WTC11 (cell line): ENCODE results near the gene CLEC3B. TPM values are rescaled to one million over a fixed set of nuclear protein-coding genes. Genes with fewer than 3 reads are reported as not detected.

Experiments used
- ATAC-seq: fragments of 200-7000 bp; cut with Tn5 transposase; 2 replicates; pipeline ENCODE4 v1.10.0; 2021; ENCODE audit warnings: mild to moderate bottlenecking, moderate library complexity
- CTCF ChIA-PET: fragments of 300-600 bp; sonication (Branson Sonifier 250); formaldehyde crosslinking; loops from one replicate; lab custom pipeline; 2021; ENCODE audit warnings: antibody characterized with exemption; lab: Charles Lee
- POLR2A ChIA-PET: fragments of 350-600 bp; sonication (Branson Sonifier 250); formaldehyde crosslinking; loops from one replicate; lab custom pipeline; 2021; ENCODE audit warnings: antibody characterized with exemption; lab: Charles Lee
- DNase-seq: peaks from one replicate; pipeline ENCODE4 v3.0.0; 2021; ENCODE audit warnings: low spot score
- H3K27ac Mint-ChIP-seq: 2 replicates; pipeline ENCODE4 v1.8.0; 2021; ENCODE audit warnings: mixed read lengths
- H3K27me3 Mint-ChIP-seq: 2 replicates; pipeline ENCODE4 v1.8.0; 2021; ENCODE audit warnings: low read depth, mild to moderate bottlenecking, moderate library complexity, mixed read lengths
- H3K36me3 Mint-ChIP-seq: 2 replicates; pipeline ENCODE4 v1.8.0; 2021; ENCODE audit warnings: mixed read lengths
- H3K4me1 Mint-ChIP-seq: 2 replicates; pipeline ENCODE4 v1.8.0; 2022; ENCODE audit warnings: mixed read lengths
- H3K4me3 Mint-ChIP-seq: 2 replicates; pipeline ENCODE4 v1.8.0; 2021; ENCODE audit warnings: mild to moderate bottlenecking, moderate library complexity, mixed read lengths
- H3K9me3 Mint-ChIP-seq: 2 replicates; pipeline ENCODE4 v1.8.0; 2021; ENCODE audit warnings: mixed read lengths
- AR ChIP-seq: fragments of 250-450 bp; sonication (Bioruptor Pico); IDR thresholded peaks from 2 replicates; pipeline ENCODE4 v1.9.0; 2021; ENCODE audit warnings: mild to moderate bottlenecking
- CDX4 ChIP-seq: fragments of 250-450 bp; sonication (Bioruptor Pico); IDR thresholded peaks from 2 replicates; pipeline ENCODE4 v1.9.0; 2021; ENCODE audit warnings: moderate library complexity, mild to moderate bottlenecking, inconsistent platforms, borderline replicate concordance
- EMX1 ChIP-seq: fragments of 250-450 bp; sonication (Bioruptor Pico); IDR thresholded peaks from 2 replicates; pipeline ENCODE4 v1.8.0; 2021; ENCODE audit warnings: mild to moderate bottlenecking
- ETV6 ChIP-seq: sonication (generic); formaldehyde crosslinking; IDR thresholded peaks from 2 replicates; pipeline ENCODE4 v1.8.1; 2022; ENCODE audit warnings: mild to moderate bottlenecking, missing genetic modification reagents
- IRF2 ChIP-seq: sonication (generic); formaldehyde crosslinking; IDR thresholded peaks from 2 replicates; pipeline ENCODE4 v1.8.0; 2022; ENCODE audit warnings: low read depth, missing genetic modification reagents, borderline replicate concordance
- JUN ChIP-seq: sonication (generic); formaldehyde crosslinking; IDR thresholded peaks from 2 replicates; pipeline ENCODE4 v1.8.0; 2023; ENCODE audit warnings: mild to moderate bottlenecking, missing genetic modification reagents
- MXD4 ChIP-seq: fragments of 250-450 bp; sonication (Bioruptor Pico); IDR thresholded peaks from 2 replicates; pipeline ENCODE4 v1.8.0; 2021; ENCODE audit warnings: mild to moderate bottlenecking, moderate library complexity, borderline replicate concordance
- MYBL2 ChIP-seq: sonication (generic); formaldehyde crosslinking; IDR thresholded peaks from 2 replicates; pipeline ENCODE4 v1.8.1; 2023; ENCODE audit warnings: mild to moderate bottlenecking, moderate library complexity, missing genetic modification reagents
- PRRX2 ChIP-seq: fragments of 250-450 bp; sonication (Bioruptor Pico); IDR thresholded peaks from 2 replicates; pipeline ENCODE4 v1.8.0; 2021; ENCODE audit warnings: mild to moderate bottlenecking
- SMAD4 ChIP-seq: sonication (generic); formaldehyde crosslinking; IDR thresholded peaks from 2 replicates; pipeline ENCODE4 v1.8.0; 2022; ENCODE audit warnings: mild to moderate bottlenecking, missing genetic modification reagents
- ZBTB21 ChIP-seq: sonication (generic); formaldehyde crosslinking; IDR thresholded peaks from 2 replicates; pipeline ENCODE4 v1.8.1; 2023; ENCODE audit warnings: mild to moderate bottlenecking, missing genetic modification reagents, borderline replicate concordance
- ZMAT4 ChIP-seq: fragments of 250-450 bp; sonication (Bioruptor Pico); IDR thresholded peaks from 2 replicates; pipeline ENCODE4 v1.9.0; 2021; ENCODE audit warnings: mild to moderate bottlenecking
- ZNF121 ChIP-seq: sonication (generic); formaldehyde crosslinking; IDR thresholded peaks from 2 replicates; pipeline ENCODE4 v1.8.0; 2023; ENCODE audit warnings: missing genetic modification reagents
- ZNF138 ChIP-seq: sonication (generic); formaldehyde crosslinking; conservative IDR thresholded peaks from 2 replicates; pipeline ENCODE4 v1.8.1; 2022; ENCODE audit warnings: mild to moderate bottlenecking, moderate library complexity, missing genetic modification reagents
- ZNF219 ChIP-seq: sonication (generic); formaldehyde crosslinking; IDR thresholded peaks from 2 replicates; pipeline ENCODE4 v1.8.0; 2023; ENCODE audit warnings: missing genetic modification reagents, mild to moderate bottlenecking, borderline replicate concordance
- ZNF232 ChIP-seq: sonication (generic); formaldehyde crosslinking; IDR thresholded peaks from 2 replicates; pipeline ENCODE4 v1.8.0; 2022; ENCODE audit warnings: mild to moderate bottlenecking, missing genetic modification reagents
- ZNF416 ChIP-seq: fragments of 250-450 bp; sonication (Bioruptor Pico); IDR thresholded peaks from 2 replicates; pipeline ENCODE4 v1.9.0; 2021; ENCODE audit warnings: mild to moderate bottlenecking, inconsistent platforms
- ZNF423 ChIP-seq: fragments of 250-450 bp; sonication (Bioruptor Pico); IDR thresholded peaks from 2 replicates; pipeline ENCODE4 v2.1.2; 2022; ENCODE audit warnings: mild to moderate bottlenecking, moderate library complexity
- ZNF425 ChIP-seq: fragments of 250-450 bp; sonication (Bioruptor Pico); conservative IDR thresholded peaks from 2 replicates; pipeline ENCODE4 v1.9.0; 2021; ENCODE audit warnings: mild to moderate bottlenecking
- total RNA-seq: library from RNA; stranded (reverse); gene quantifications from 3 replicates; pipeline ENCODE4 v1.2.3, GENCODE V29; 2021
- TF ChIP-seq, protein P1 (sequence below): sonication (generic); formaldehyde crosslinking; IDR thresholded peaks from 2 replicates; pipeline ENCODE4 v1.8.1; 2023; ENCODE audit warnings: mild to moderate bottlenecking, missing genetic modification reagents, borderline replicate concordance
- TF ChIP-seq, protein P2 (sequence below): sonication (generic); formaldehyde crosslinking; IDR thresholded peaks from 2 replicates; pipeline ENCODE4 v1.8.1; 2023; ENCODE audit warnings: mild to moderate bottlenecking, missing genetic modification reagents
- TF ChIP-seq, protein P3 (sequence below): sonication (generic); formaldehyde crosslinking; conservative IDR thresholded peaks from 2 replicates; pipeline ENCODE4 v1.8.1; 2022; ENCODE audit warnings: mild to moderate bottlenecking, missing genetic modification reagents

The CLEC3B gene
- total RNA-seq, 1 experiment from 2014 or later: 0.81 TPM

- Mint-ChIP-seq H3K36me3 (peaks cover 13% of the 10 kb centered on the region), H3K27ac (no peak overlapping the region), H3K9me3 (no peaks in the 10 kb centered on the region), H3K4me1 (peaks cover 6% of the 10 kb centered on the region), H3K4me3 (no peak overlapping the region), H3K27me3 (no peaks in the 10 kb centered on the region)
- ChIA-PET CTCF (interaction anchor here (2.1 kb wide), 1 partner anchor 25 kb away, joined by 9 read pairs; no protein-coding TSS in a partner anchor), POLR2A (no interaction called here)
- DNase-seq (no peak), ATAC-seq (no peak)
- no peak for TF ChIP-seq CDX4 (CRISPR knock-in tag)
- TF ChIP-seq ETV6 (CRISPR knock-in tag): no peak
- TF ChIP-seq, protein P1, sequence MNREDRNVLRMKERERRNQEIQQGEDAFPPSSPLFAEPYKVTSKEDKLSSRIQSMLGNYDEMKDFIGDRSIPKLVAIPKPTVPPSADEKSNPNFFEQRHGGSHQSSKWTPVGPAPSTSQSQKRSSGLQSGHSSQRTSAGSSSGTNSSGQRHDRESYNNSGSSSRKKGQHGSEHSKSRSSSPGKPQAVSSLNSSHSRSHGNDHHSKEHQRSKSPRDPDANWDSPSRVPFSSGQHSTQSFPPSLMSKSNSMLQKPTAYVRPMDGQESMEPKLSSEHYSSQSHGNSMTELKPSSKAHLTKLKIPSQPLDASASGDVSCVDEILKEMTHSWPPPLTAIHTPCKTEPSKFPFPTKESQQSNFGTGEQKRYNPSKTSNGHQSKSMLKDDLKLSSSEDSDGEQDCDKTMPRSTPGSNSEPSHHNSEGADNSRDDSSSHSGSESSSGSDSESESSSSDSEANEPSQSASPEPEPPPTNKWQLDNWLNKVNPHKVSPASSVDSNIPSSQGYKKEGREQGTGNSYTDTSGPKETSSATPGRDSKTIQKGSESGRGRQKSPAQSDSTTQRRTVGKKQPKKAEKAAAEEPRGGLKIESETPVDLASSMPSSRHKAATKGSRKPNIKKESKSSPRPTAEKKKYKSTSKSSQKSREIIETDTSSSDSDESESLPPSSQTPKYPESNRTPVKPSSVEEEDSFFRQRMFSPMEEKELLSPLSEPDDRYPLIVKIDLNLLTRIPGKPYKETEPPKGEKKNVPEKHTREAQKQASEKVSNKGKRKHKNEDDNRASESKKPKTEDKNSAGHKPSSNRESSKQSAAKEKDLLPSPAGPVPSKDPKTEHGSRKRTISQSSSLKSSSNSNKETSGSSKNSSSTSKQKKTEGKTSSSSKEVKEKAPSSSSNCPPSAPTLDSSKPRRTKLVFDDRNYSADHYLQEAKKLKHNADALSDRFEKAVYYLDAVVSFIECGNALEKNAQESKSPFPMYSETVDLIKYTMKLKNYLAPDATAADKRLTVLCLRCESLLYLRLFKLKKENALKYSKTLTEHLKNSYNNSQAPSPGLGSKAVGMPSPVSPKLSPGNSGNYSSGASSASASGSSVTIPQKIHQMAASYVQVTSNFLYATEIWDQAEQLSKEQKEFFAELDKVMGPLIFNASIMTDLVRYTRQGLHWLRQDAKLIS (CRISPR knock-in tag): no peak
- no peak for TF ChIP-seq EMX1 (CRISPR knock-in tag)
These were observed 8.3 kb upstream of the CLEC3B start for GRCh38 chr3:45017821-45018220.

DNA sequence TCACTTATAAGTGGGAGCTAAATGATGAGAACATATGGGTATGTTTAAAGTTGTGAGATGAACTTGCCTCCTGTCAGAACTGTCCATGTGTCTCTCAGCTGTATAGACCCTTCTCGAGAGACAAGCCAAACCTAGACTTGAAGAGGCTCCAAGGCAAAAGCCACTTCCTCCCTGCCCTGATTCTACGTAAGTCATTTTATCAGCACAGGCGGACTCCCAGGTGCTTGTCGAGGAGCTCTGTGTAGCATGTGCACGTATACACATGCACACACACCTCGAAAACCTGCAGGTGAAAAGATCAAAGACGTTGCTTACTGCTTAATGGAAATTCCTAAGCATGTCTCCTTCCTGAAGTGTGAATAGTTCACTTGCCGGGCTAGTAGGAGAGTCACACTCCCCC, 5.6 kb upstream of the CLEC3B start:
- H3K9me3 Mint-ChIP-seq: no peaks in the 10 kb centered on the region
- peaks cover 6% of the 10 kb centered on the region for H3K4me1 Mint-ChIP-seq
- ATAC-seq: no peak
- peaks cover 8% of the 10 kb centered on the region for H3K27me3 Mint-ChIP-seq
- H3K36me3 Mint-ChIP-seq: peaks cover 3% of the 10 kb centered on the region; the same call in 1 of the 2 replicates
- CTCF ChIA-PET: no interaction called here
- DNase-seq: no peak
- TF ChIP-seq ZMAT4 (CRISPR knock-in tag) (no peak), ZNF416 (CRISPR knock-in tag) (no peak), IRF2 (CRISPR knock-in tag) (no peak), MXD4 (no peak), ZNF423 (CRISPR knock-in tag) (no peak), MYBL2 (CRISPR knock-in tag) (no peak), ZNF425 (CRISPR knock-in tag) (no peak), JUN (no peak), PRRX2 (no peak), ZNF232 (CRISPR knock-in tag) (no peak), ETV6 (CRISPR knock-in tag) (no peak), ZNF219 (no peak), ZBTB21 (CRISPR knock-in tag) (no peak), AR (CRISPR knock-in tag) (no peak), SMAD4 (no peak), ZNF138 (CRISPR knock-in tag) (no peak), EMX1 (CRISPR knock-in tag) (no peak), ZNF121 (CRISPR knock-in tag) (no peak)
- TF ChIP-seq, protein P2, sequence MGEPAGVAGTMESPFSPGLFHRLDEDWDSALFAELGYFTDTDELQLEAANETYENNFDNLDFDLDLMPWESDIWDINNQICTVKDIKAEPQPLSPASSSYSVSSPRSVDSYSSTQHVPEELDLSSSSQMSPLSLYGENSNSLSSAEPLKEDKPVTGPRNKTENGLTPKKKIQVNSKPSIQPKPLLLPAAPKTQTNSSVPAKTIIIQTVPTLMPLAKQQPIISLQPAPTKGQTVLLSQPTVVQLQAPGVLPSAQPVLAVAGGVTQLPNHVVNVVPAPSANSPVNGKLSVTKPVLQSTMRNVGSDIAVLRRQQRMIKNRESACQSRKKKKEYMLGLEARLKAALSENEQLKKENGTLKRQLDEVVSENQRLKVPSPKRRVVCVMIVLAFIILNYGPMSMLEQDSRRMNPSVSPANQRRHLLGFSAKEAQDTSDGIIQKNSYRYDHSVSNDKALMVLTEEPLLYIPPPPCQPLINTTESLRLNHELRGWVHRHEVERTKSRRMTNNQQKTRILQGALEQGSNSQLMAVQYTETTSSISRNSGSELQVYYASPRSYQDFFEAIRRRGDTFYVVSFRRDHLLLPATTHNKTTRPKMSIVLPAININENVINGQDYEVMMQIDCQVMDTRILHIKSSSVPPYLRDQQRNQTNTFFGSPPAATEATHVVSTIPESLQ (CRISPR knock-in tag): no peak
- TF ChIP-seq, protein P3, sequence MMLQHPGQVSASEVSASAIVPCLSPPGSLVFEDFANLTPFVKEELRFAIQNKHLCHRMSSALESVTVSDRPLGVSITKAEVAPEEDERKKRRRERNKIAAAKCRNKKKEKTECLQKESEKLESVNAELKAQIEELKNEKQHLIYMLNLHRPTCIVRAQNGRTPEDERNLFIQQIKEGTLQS (CRISPR knock-in tag): no peak
- POLR2A ChIA-PET: no interaction called here
- no peak overlapping the region for H3K27ac Mint-ChIP-seq
- no peak overlapping the region for H3K4me3 Mint-ChIP-seq
